A549 (cell line): ENCODE measurements around the gene PDZD7.

Source experiments
- BHLHE40 ChIP-seq: IDR thresholded peaks from 2 replicates; pipeline ENCODE4 v1.6.1; 2012; ENCODE audit warnings: low read depth, low read length, inconsistent platforms
- CHD2 ChIP-seq: fragments of 150-350 bp; IDR thresholded peaks from 2 replicates; pipeline ENCODE4 v1.6.1; 2014; ENCODE audit warnings: low read length; ENCODE audit not compliant: partially characterized antibody
- CTCF ChIP-seq: fragments of >200 bp; sonication (Bioruptor Twin); formaldehyde crosslinking; IDR thresholded peaks from 3 replicates; pipeline ENCODE4 v1.5.1; 2016
- EP300 ChIP-seq, 2 experiments: fragments of >200 bp; sonication (Bioruptor Twin); formaldehyde crosslinking; IDR thresholded peaks; 2 replicates in 1 of 2; 3 replicates in 1 of 2; pipeline ENCODE4 v1.6.1; 2016 to 2017
- FOSB ChIP-seq: fragments of 250-450 bp; sonication (Bioruptor Pico); IDR thresholded peaks from 2 replicates; pipeline ENCODE4 v1.5.0; 2020; ENCODE audit warnings: mild to moderate bottlenecking, moderate library complexity
- MAFK ChIP-seq: fragments of 450-650 bp; IDR thresholded peaks from 2 replicates; pipeline ENCODE4 v1.6.1; 2014; ENCODE audit not compliant: partially characterized antibody
- MAX ChIP-seq: IDR thresholded peaks from 2 replicates; pipeline ENCODE4 v1.6.1; 2012
- NR3C1 ChIP-seq: fragments of >200 bp; sonication (Bioruptor Twin); formaldehyde crosslinking; IDR thresholded peaks from 3 replicates; pipeline ENCODE4 v1.6.1; 2017
- PHF8 ChIP-seq: fragments of 200-600 bp; sonication (generic); IDR thresholded peaks from 2 replicates; pipeline ENCODE4 v1.6.1; 2016; ENCODE audit warnings: low read depth, mild to moderate bottlenecking, antibody characterized with exemption, moderate library complexity, borderline replicate concordance
- POLR2AphosphoS2 ChIP-seq: conservative IDR thresholded peaks from 2 replicates; pipeline ENCODE4 v1.6.1; 2012; ENCODE audit warnings: low read length, improper control_type of control experiment, inconsistent platforms
- REST ChIP-seq: fragments of 200-600 bp; sonication (generic); IDR thresholded peaks from 2 replicates; pipeline ENCODE4 v1.6.1; 2016; ENCODE audit warnings: antibody characterized with exemption, mild to moderate bottlenecking, moderate library complexity
- SREBF2 ChIP-seq: fragments of 450-650 bp; IDR thresholded peaks from 2 replicates; pipeline ENCODE4 v1.6.1; 2014; ENCODE audit warnings: mild to moderate bottlenecking, moderate library complexity

GRCh38 chr10:101076630-101077029, 45.7 kb upstream of the PDZD7 start:
- TF ChIP-seq CTCF (no peak), FOSB (CRISPR knock-in tag) (no peak), REST (no peak), PHF8 (no peak), BHLHE40 (no peak), EP300 (IDR thresholded peaks at IDR 0.05) (no peak), NR3C1 (no peak), MAFK (no peak), POLR2AphosphoS2 (no peak), SREBF2 (no peak), MAX (no peak), CHD2 (no peak)
